K562 (cell line): Measurements from ENCODE around the gene CEACAM21. TPM values are rescaled to one million over a fixed set of nuclear protein-coding genes. Genes with fewer than 3 reads are reported as not detected.
A peak's percentile ranks its signal among the peaks of the same experiment; 100 is the strongest.

Experiments
- ATAC-seq: fragments of 200-7000 bp; cut with Tn5 transposase; 3 replicates; pipeline ENCODE4 v1.9.1; 2020; ENCODE audit warnings: moderate library complexity
- BruUV-seq: library from RNA; stranded (reverse); fragments of 400-500 nt; replicated peaks from 2 replicates; lab custom pipeline; 2021; lab: Mats Ljungman, UMichigan
- CTCF ChIA-PET: fragments of 300-600 bp; formaldehyde crosslinking; extraction: SDS; loops from one replicate; lab custom pipeline; 2021; ENCODE audit warnings: low intra/inter-chr PET ratio; lab: Yijun Ruan, JAX
- POLR2A ChIA-PET: fragments of 300-600, 350-650 bp; sonication (Branson Sonifier 250); formaldehyde crosslinking; extraction: SDS; loops from one replicate; lab custom pipeline; 2021; ENCODE audit warnings: antibody characterized with exemption, inconsistent platforms; lab: Yijun Ruan, JAX
- DNase-seq, 4 experiments: peaks; one replicate each; pipeline versions ENCODE4 v3.0.0 to v3.0.0-alpha.2; 2011 to 2018; ENCODE audit warnings: low spot score in 3 of 4, mixed read lengths in 3 of 4; ENCODE audit errors: extremely low read depth in 1 of 4
- FAIRE-seq: peaks from 2 replicates; lab custom pipeline; 2011; peaks lifted over from hg19 to GRCh38; lab: Jason Lieb, UNC
- H2AFZ ChIP-seq: 2 replicates; pipeline ENCODE4 v1.6.0; 2011; ENCODE audit warnings: low read depth, low read length, control low read depth, inconsistent platforms
- H3K27ac ChIP-seq: fragments of 200-600 bp; 3 replicates; pipeline ENCODE4 v1.8.0; 2011; ENCODE audit warnings: low read depth, mild to moderate bottlenecking, control low read depth, inconsistent platforms, low read length, moderate library complexity, mixed read lengths; ENCODE audit errors: extremely low read depth
- H3K27me3 ChIP-seq, 2 experiments: fragments of 300-600 bp in 1 of 2; 2 replicates in 1 of 2; 3 replicates in 1 of 2; pipeline versions ENCODE4 v1.6.0 to v1.8.0; 2011; ENCODE audit warnings: inconsistent platforms in 2 of 2, low read length in 2 of 2, mild to moderate bottlenecking in 1 of 2, mixed read lengths in 1 of 2, moderate library complexity in 1 of 2; ENCODE audit not compliant: control insufficient read depth in 2 of 2, insufficient read depth in 2 of 2
- H3K36me3 ChIP-seq: fragments of 300-600 bp; 3 replicates; pipeline ENCODE4 v1.8.0; 2011; ENCODE audit warnings: mild to moderate bottlenecking, low read length, inconsistent platforms; ENCODE audit not compliant: control insufficient read depth, insufficient read depth
- H3K4me1 ChIP-seq, 2 experiments: fragments of 200-600 bp in 1 of 2; replicated peaks in 1 of 2; 2 replicates in 1 of 2; 3 replicates in 1 of 2; pipeline versions ENCODE4 v1.5.1 to v1.8.0; 2011; ENCODE audit warnings: inconsistent platforms in 2 of 2, low read length in 2 of 2, mild to moderate bottlenecking in 1 of 2, mixed read lengths in 1 of 2, moderate library complexity in 1 of 2; ENCODE audit not compliant: control insufficient read depth in 2 of 2, insufficient read depth in 2 of 2
- H3K4me2 ChIP-seq: 2 replicates; pipeline ENCODE4 v1.6.1; 2011; ENCODE audit warnings: low read length, control low read depth, inconsistent platforms, mixed read lengths; ENCODE audit not compliant: insufficient read depth
- H3K4me3 ChIP-seq: fragments of 200-600 bp; sonication (generic), shearing (Covaris generic); 2 replicates; pipeline ENCODE4 v1.5.1; 2016; ENCODE audit warnings: control low read depth, inconsistent platforms
- H3K79me2 ChIP-seq: fragments of 200-600 bp; 3 replicates; pipeline ENCODE4 v1.8.0; 2011; ENCODE audit warnings: low read length, inconsistent platforms; ENCODE audit not compliant: control insufficient read depth, insufficient read depth
- H3K9ac ChIP-seq, 2 experiments: 2 replicates each; pipeline versions ENCODE4 v1.6.0 to v1.6.1; 2011; ENCODE audit warnings: low read depth in 2 of 2, low read length in 2 of 2, control low read depth in 1 of 2, inconsistent platforms in 1 of 2, mild to moderate bottlenecking in 1 of 2, mixed read lengths in 1 of 2; ENCODE audit not compliant: insufficient read depth in 1 of 2
- H3K9me1 ChIP-seq: one replicate; pipeline ENCODE4 v1.6.0; 2011; ENCODE audit warnings: inconsistent platforms, mild to moderate bottlenecking, low read length, moderate library complexity; ENCODE audit not compliant: control insufficient read depth, insufficient read depth
- H3K9me3 ChIP-seq: replicated peaks from 2 replicates; pipeline ENCODE4 v1.5.1; 2011; ENCODE audit warnings: low read depth, low read length, inconsistent platforms; ENCODE audit not compliant: control insufficient read depth, insufficient read depth
- H4K20me1 ChIP-seq: replicated peaks from 2 replicates; pipeline ENCODE4 v1.6.1; 2011; ENCODE audit warnings: low read length, inconsistent platforms, mixed read lengths; ENCODE audit not compliant: control insufficient read depth, insufficient read depth
- FOSL1 ChIP-seq: fragments of 200-800 bp; sonication (Bioruptor generic); conservative IDR thresholded peaks from 2 replicates; pipeline ENCODE4 v1.6.1; 2016; ENCODE audit warnings: missing genetic modification characterization, missing compliant biosample characterization
- HBP1 ChIP-seq: fragments of 450-650 bp; formaldehyde crosslinking; IDR thresholded peaks from 2 replicates; pipeline ENCODE4 v1.4.0; 2022; ENCODE audit warnings: missing genetic modification characterization
- KAT7 ChIP-seq: sonication (generic); formaldehyde crosslinking; IDR thresholded peaks from 2 replicates; pipeline ENCODE4 v1.8.0; 2022; ENCODE audit warnings: missing genetic modification reagents, mild to moderate bottlenecking, borderline replicate concordance
- MCM7 ChIP-seq, 2 experiments: fragments of 450-650 bp; IDR thresholded peaks; 2 replicates each; pipeline ENCODE4 v1.6.1; 2016 to 2018
- RBM14 ChIP-seq: fragments of 200-400 bp; formaldehyde crosslinking; IDR thresholded peaks from 2 replicates; pipeline ENCODE4 v1.6.1; 2018; ENCODE audit warnings: low read depth, mild to moderate bottlenecking, low read length, moderate library complexity, borderline replicate concordance; ENCODE audit not compliant: insufficient read depth
- YY1 ChIP-seq, 3 experiments: IDR thresholded peaks; 2 replicates each; pipeline ENCODE4 v1.6.1; 2011; ENCODE audit warnings: low read length in 2 of 3, mild to moderate bottlenecking in 2 of 3, moderate library complexity in 2 of 3, borderline replicate concordance in 1 of 3, control low read depth in 1 of 3, low read depth in 1 of 3; ENCODE audit not compliant: insufficient read depth in 3 of 3, insufficient replicate concordance in 2 of 3, control insufficient read depth in 1 of 3, insufficient read length in 1 of 3; ENCODE audit errors: extremely low read depth in 1 of 3
- ZNF134 ChIP-seq: fragments of 250-450 bp; sonication (Bioruptor Pico); conservative IDR thresholded peaks from 2 replicates; pipeline ENCODE4 v1.4.0; 2020
- ZNF449 ChIP-seq: fragments of 250-450 bp; sonication (Bioruptor Pico); IDR thresholded peaks from 2 replicates; pipeline ENCODE4 v1.8.0; 2022; ENCODE audit warnings: moderate library complexity, mild to moderate bottlenecking, inconsistent platforms
- WGBS: fragments of 100-300 bp; shearing (Covaris generic); methylation state at CpG from one replicate; pipeline ENCODE4 v1.1.6; 2016; ENCODE audit warnings: low coverage, mixed read lengths; ENCODE audit not compliant: insufficient coverage; ENCODE audit errors: missing lambda C conversion rate; 5-methylcytosine and 5-hydroxymethylcytosine counted together
- in situ Hi-C: fragments of 300-500 bp; cut with MboI; formaldehyde crosslinking; loops from 4 replicates; pipeline ENCODE4 v1.15.0; 2018; ENCODE audit warnings: inconsistent platforms, mixed read lengths
- intact Hi-C: fragments of 100-400 bp; cut with micrococcal nuclease; formaldehyde crosslinking; loops from 2 replicates; pipeline ENCODE4 v1.14.2; 2022
- polyA plus RNA-seq, 8 experiments: library from polyadenylated mRNA; depleted of rRNA in 4 of 8; stranded (reverse) in 5 of 8; unstranded in 3 of 8; fragments of >200 nt; fragmentation: Nextera tagmentation in 2 of 8; fragmentation: Illumina TruSeq in 1 of 8; extraction: Ambion mirVana in 2 of 8; extraction: Trizol in 1 of 8; gene quantifications; 2 replicates each; pipeline versions ENCODE4 v1.2.1 to v1.2.3, GENCODE V29; 2011 to 2014; ENCODE audit warnings: inconsistent platforms in 1 of 8, missing spikeins in 1 of 8
- total RNA-seq, 7 experiments: library from RNA; depleted of rRNA in 6 of 7; stranded (reverse); fragments of >200 nt in 6 of 7; fragmentation: Illumina TruSeq in 2 of 7; extraction: Trizol in 2 of 7; gene quantifications; 2 replicates each; pipeline versions ENCODE4 v1.2.1 to v1.2.3, GENCODE V29; 2011 to 2021; ENCODE audit warnings: low replicate concordance in 1 of 7
- TF ChIP-seq, protein P1 (sequence below): fragments of 250-450 bp; sonication (Bioruptor Pico); IDR thresholded peaks from 2 replicates; pipeline ENCODE4 v1.8.0; 2021; ENCODE audit warnings: moderate library complexity, mild to moderate bottlenecking, inconsistent platforms

The CEACAM21 gene
- total and polyA plus RNA-seq, 9 of the 15 experiments (the other 6 are each of a cell fraction or from before 2014, with no cell fraction given) = 0.06 to 0.40 (median 0.18) TPM; not detected in 1

DNA sequence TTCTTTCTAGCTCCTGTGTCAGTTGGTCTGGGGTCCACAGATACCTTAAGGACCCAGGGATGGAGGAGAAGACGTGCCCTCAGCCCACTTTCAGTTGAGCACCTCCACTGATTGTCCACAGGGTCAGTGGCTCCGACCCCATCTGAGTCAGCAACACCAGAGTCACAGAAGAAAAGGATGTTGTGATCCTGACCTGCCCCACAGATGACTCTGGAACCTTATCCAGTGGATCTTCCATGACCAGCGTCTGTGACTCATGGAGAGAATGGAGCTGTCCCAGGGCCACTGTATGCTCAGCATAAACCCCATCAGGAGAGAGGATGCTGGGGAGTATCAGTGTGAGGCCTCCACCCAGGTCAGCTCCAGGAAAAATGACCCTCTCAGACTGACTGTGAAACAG lies 28.9 kb downstream of the CEACAM21 start:
- ATAC-seq (no peak), DNase-seq (no peak), FAIRE-seq (no peak)
- H3K9me3 ChIP-seq = no peaks in the 10 kb centered on the region
- H2AFZ ChIP-seq = no peak overlapping the region
- WGBS = 0% methylated on average over 2 of the region's 3 CpGs
- H3K36me3 ChIP-seq = no peaks in the 10 kb centered on the region
- BruUV-seq = no TSS peak
- H3K4me3 ChIP-seq = no peak overlapping the region
- in situ Hi-C loops (no loop called here), intact Hi-C loops (no loop called here)
- no peaks in the 10 kb centered on the region for H3K4me1 ChIP-seq
- no peak overlapping the region for H3K4me2 ChIP-seq
- H3K79me2 ChIP-seq = no peaks in the 10 kb centered on the region
- H3K27me3 ChIP-seq = peaks cover 3 to 14% of the 10 kb centered on the region in 2 experiments; a peak in 3 of 5 replicates
- 0 out of 2 replicates have a peak, but pooled peaks have one; percentile 26 for TF ChIP-seq FOSL1 (tag)
- no peak for TF ChIP-seq RBM14
- no peaks in the 10 kb centered on the region for H4K20me1 ChIP-seq
- H3K27ac ChIP-seq = no peak overlapping the region
- CTCF ChIA-PET = no interaction called here
- H3K9me1 ChIP-seq = no peaks in the 10 kb centered on the region
- H3K9ac ChIP-seq = no peak overlapping the region
- POLR2A ChIA-PET = no interaction called here

DNA sequence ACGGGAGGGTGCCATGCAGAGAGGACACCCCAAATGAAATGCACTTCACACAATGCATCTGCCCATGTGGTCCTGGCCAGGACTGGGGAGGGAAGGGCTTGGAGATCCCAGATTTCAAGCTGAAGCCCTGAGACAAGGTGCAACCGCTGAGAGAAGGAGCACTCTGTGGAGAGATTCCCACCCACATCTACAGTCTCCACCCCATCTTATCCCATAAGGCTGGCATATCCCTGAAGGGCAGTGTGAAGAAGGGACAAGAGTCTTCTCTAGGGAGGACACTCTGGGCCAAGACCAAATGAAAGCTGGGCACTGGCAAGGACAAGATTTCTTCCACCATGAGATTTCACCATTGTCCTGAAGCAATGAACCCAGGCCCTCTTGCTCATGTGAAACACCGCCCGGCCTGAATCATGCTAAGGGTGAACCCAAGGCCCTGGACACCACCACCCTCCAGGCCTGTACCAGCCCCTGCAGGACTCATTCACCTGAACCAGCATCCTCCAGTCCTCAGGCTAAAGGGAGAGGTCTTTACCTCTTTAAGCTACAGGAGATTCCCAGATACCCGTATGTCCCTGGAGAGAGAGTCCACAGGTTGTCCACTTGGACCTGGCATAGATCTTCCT lies 30.4 kb downstream of the CEACAM21 start:
- ATAC-seq = no peak
- no peak overlapping the region for H3K27ac ChIP-seq

More for the DNA sequence above, 30.4 kb downstream of the CEACAM21 start:
- H3K9me1 ChIP-seq = peaks cover 3% of the 10 kb centered on the region
- no peaks in the 10 kb centered on the region for H4K20me1 ChIP-seq
- H3K27me3 ChIP-seq = peaks cover 3 to 13% of the 10 kb centered on the region in 2 experiments; a peak in 3 of 5 replicates
- no TSS peak for BruUV-seq
- no peak overlapping the region for H3K9ac ChIP-seq
- H3K4me2 ChIP-seq = no peak overlapping the region
- H3K79me2 ChIP-seq = no peaks in the 10 kb centered on the region
- ChIA-PET CTCF (no interaction called here), POLR2A (interaction anchor here (0.5 kb wide), 1 partner anchor 248 kb away, joined by 3 read pairs; no protein-coding TSS in a partner anchor)
- 1% methylated on average over 5 of the region's 5 CpGs for WGBS
- H3K4me3 ChIP-seq = no peak overlapping the region
- intact Hi-C loops (no loop called here), in situ Hi-C loops (no loop called here)
- TF ChIP-seq KAT7 (CRISPR knock-in tag) (no peak), HBP1 (CRISPR knock-in tag) (no peak), ZNF449 (CRISPR knock-in tag) (no peak), ZNF134 (CRISPR knock-in tag) (no peak), YY1 (IDR thresholded peaks at IDR 0.05; ENCODE audit: borderline replicate concordance in 1 of 3, control insufficient read depth in 1 of 3, extremely low read depth in 1 of 3, insufficient read depth in 3 of 3, insufficient read length in 1 of 3, insufficient replicate concordance in 2 of 3, low read depth in 1 of 3, low read length in 2 of 3) (no peak), MCM7 (IDR thresholded peaks at IDR 0.05) (no peak)
- TF ChIP-seq, protein P1, sequence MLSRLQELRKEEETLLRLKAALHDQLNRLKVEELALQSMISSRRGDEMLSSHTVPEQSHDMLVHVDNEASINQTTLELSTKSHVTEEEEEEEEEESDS (CRISPR knock-in tag) = no peak
- H2AFZ ChIP-seq = no peak overlapping the region
- no peaks in the 10 kb centered on the region for H3K9me3 ChIP-seq
- no peaks in the 10 kb centered on the region for H3K36me3 ChIP-seq
- no peaks in the 10 kb centered on the region for H3K4me1 ChIP-seq
- no peak for DNase-seq
- FAIRE-seq = no peak
